AG10803 (cell line): ENCODE data around the gene ERG28.

Experiments used
- DNase-seq: peaks from one replicate; pipeline ENCODE4 v3.0.0; 2010; ENCODE audit warnings: low read depth
- H3K4me3 ChIP-seq: 2 replicates; pipeline ENCODE4 v1.5.1; 2011; ENCODE audit warnings: mild to moderate bottlenecking, low read length, control low read depth
- TF ChIP-seq, protein P1 (sequence below): conservative IDR thresholded peaks from 2 replicates; pipeline ENCODE4 v1.5.1; 2011; ENCODE audit warnings: mild to moderate bottlenecking, low read length, control low read depth, inconsistent platforms

ERG28 gene

DNA sequence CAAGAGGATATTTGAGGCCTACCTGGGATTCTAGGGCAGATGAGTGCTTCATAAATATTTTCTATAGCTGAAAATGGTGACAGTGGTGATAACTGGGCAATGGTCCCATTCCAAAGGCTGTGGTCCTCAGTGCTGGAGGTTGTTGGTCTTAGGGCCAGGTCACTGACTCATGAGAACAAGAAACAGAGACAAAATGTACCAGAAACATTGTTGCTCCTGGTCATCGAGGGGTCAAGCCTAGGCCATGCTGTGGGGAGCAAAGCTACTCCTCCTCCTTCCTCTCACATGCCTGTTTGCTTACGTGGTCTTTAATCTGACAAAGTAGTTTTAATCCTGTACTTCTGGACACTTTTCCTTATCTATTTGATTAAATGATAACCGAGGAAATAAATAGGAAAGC, 33.8 kb downstream of the ERG28 start:
- no peak for DNase-seq

GRCh38 chr14:75626396-75626795, 34.3 kb downstream of the ERG28 start:
- TF ChIP-seq, protein P1, sequence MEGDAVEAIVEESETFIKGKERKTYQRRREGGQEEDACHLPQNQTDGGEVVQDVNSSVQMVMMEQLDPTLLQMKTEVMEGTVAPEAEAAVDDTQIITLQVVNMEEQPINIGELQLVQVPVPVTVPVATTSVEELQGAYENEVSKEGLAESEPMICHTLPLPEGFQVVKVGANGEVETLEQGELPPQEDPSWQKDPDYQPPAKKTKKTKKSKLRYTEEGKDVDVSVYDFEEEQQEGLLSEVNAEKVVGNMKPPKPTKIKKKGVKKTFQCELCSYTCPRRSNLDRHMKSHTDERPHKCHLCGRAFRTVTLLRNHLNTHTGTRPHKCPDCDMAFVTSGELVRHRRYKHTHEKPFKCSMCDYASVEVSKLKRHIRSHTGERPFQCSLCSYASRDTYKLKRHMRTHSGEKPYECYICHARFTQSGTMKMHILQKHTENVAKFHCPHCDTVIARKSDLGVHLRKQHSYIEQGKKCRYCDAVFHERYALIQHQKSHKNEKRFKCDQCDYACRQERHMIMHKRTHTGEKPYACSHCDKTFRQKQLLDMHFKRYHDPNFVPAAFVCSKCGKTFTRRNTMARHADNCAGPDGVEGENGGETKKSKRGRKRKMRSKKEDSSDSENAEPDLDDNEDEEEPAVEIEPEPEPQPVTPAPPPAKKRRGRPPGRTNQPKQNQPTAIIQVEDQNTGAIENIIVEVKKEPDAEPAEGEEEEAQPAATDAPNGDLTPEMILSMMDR: no peak
- no peak overlapping the region for H3K4me3 ChIP-seq
- no peak for DNase-seq

More for the DNA sequence above, 33.8 kb downstream of the ERG28 start:
- H3K4me3 ChIP-seq: no peak overlapping the region
- TF ChIP-seq, protein P1: no peak

DNA sequence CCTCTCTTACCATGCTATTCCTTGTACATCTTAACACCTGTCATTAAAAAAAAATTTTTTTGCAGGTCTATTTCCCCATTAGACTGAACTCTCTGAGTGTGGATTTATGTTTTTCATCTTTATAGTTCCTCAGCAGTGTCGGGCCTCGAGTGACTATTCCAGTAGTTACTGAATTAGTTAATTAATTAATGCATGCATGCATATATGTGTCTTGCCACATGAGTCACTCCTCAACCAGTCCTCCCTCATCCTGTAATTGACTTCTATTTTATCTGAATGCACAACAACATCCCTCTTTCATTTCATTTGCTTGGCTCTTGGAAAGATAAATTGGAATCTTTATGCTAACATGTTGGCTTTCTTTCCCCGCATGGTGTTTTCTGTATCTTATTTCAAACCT, 35.6 kb downstream of the ERG28 start:
- no peak for DNase-seq
- TF ChIP-seq, protein P1: no peak
- no peak overlapping the region for H3K4me3 ChIP-seq

DNA sequence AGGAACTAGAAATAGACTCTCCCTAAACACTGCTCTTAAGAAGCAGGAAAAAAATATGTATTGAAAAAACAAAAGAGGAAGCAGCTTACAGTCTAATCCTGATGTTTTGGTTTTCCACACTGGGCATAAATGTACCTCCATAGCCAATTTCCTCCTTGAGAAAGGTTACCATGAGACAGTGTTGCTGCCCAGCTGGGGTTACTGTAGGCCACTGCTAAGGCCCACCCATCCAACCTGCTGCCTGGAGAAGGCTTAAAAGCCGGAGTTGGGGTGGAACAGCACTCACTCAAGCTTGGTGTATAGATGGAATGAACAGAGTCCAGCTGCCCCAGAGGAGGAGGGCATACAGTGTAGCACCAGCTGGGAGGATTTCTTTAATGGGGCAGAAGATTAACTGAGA, 41.1 kb downstream of the ERG28 start:
- no peak overlapping the region for H3K4me3 ChIP-seq
- TF ChIP-seq, protein P1: no peak
- DNase-seq: no peak

DNA sequence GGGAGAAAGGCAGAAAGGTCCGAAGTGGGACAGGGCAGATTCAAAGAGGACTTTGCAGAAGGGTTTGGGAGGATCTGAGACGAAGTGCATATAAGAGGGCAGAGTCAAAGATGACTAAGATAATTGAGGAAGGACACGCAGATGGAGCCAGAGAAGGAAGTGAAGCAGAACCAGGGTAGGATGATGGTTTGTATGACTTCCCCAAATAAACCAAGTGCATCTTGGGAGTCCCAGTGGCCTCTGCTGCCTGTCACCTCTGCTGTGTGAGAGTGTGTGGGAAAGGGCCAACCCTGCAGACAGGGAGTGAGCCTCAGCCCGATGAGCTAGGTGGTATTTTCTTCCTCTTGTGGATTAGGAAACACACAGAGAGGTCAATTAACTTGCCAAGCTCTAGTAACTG, 45.5 kb downstream of the ERG28 start:
- DNase-seq: no peak
- H3K4me3 ChIP-seq: no peak overlapping the region
- TF ChIP-seq, protein P1: no peak

- TF ChIP-seq, protein P1: no peak
- DNase-seq: no peak
- no peak overlapping the region for H3K4me3 ChIP-seq
Observed at GRCh38 chr14:75614179-75614578, 46.5 kb downstream of the ERG28 start.

- H3K4me3 ChIP-seq: no peak overlapping the region
- TF ChIP-seq, protein P1: no peak
- DNase-seq: no peak
Observed at GRCh38 chr14:75612157-75612556, 48.5 kb downstream of the ERG28 start.
